ENCODE data around the gene GMDS. TPM values are rescaled to one million over a fixed set of nuclear protein-coding genes. Genes with fewer than 3 reads are reported as not detected.

The GMDS gene
- total RNA-seq, 1 donor from 2014 or later = 7.8 TPM

DNA sequence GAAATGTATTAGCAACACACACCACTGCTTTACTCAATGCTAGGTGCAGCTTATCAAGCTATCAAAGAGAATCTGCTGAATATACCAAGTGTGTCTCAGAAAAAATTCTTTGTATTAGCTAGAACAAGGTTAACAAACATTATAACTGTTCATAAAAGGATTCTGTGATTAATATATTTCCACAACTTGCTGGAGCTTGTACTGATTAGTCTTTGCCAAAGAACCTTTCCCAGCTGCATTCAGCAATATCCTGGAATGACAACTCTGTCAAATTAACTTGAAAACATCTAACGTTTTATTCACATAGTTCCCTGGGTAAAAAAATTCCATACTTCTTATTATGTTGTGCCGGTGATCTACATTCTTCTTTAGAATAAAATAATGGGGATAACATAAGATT is 383.0 kb downstream of the GMDS start:
- no peak overlapping the region for H3K4me3 ChIP-seq (ENCODE audit: low read length in 3 of 3)
- H3K27ac ChIP-seq (ENCODE audit: low read depth, low read length) = no peak overlapping the region

DNA sequence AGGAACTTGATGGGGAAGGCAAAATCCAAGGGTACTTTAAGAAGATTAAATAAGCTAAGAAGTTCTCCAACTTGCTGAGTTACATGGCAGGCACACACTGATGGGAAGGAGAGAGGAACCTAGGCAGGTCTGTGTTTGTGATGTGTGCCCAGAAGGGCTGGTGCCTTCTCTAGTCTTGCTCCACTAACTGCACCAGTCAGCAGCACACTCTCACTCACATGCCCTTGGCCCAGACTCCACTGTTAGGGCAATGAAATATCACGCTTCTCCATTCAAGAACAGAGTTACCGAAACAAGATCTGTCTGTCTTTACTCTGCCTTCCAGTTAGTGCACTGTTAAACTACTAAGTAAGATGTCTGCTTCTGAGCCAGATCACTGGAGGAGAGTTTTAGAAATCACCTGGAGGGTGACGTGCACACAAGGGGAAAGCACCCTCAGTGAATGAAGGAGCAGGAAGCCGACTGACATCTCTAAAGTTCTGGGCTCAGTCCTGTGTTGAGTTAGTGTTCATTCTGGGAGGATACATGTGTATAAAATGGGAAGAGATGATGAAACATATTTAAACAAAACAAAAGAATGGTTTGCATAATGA is 384.6 kb downstream of the GMDS start:
- Histone ChIP-seq H3K9me3 (ENCODE audit: control insufficient read depth in 3 of 3, low read length in 3 of 3) (no peaks in the 10 kb centered on the region), H3K27ac (ENCODE audit: low read depth, low read length) (no peak overlapping the region), H3K27me3 (ENCODE audit: control insufficient read depth in 3 of 3, insufficient read depth in 3 of 3, low read length in 3 of 3) (no peaks in the 10 kb centered on the region), H3K36me3 (ENCODE audit: control insufficient read depth in 3 of 3, insufficient read depth in 3 of 3, low read length in 3 of 3) (no peaks in the 10 kb centered on the region), H3K4me1 (ENCODE audit: control insufficient read depth in 3 of 3, insufficient read depth in 3 of 3, low read length in 3 of 3) (no peaks in the 10 kb centered on the region), H3K4me3 (ENCODE audit: low read length in 3 of 3) (no peak overlapping the region), H3K9ac (ENCODE audit: low read depth in 1 of 3, low read length in 3 of 3) (no peak overlapping the region)

More for the DNA sequence above, 383.0 kb downstream of the GMDS start:
- no peaks in the 10 kb centered on the region for H3K27me3 ChIP-seq (ENCODE audit: control insufficient read depth in 3 of 3, insufficient read depth in 3 of 3, low read length in 3 of 3)
- no peaks in the 10 kb centered on the region for H3K9me3 ChIP-seq (ENCODE audit: control insufficient read depth in 3 of 3, low read length in 3 of 3)
- no peaks in the 10 kb centered on the region for H3K36me3 ChIP-seq (ENCODE audit: control insufficient read depth in 3 of 3, insufficient read depth in 3 of 3, low read length in 3 of 3)
- H3K4me1 ChIP-seq (ENCODE audit: control insufficient read depth in 3 of 3, insufficient read depth in 3 of 3, low read length in 3 of 3) = no peaks in the 10 kb centered on the region
- no peak overlapping the region for H3K9ac ChIP-seq (ENCODE audit: low read depth in 1 of 3, low read length in 3 of 3)

DNA sequence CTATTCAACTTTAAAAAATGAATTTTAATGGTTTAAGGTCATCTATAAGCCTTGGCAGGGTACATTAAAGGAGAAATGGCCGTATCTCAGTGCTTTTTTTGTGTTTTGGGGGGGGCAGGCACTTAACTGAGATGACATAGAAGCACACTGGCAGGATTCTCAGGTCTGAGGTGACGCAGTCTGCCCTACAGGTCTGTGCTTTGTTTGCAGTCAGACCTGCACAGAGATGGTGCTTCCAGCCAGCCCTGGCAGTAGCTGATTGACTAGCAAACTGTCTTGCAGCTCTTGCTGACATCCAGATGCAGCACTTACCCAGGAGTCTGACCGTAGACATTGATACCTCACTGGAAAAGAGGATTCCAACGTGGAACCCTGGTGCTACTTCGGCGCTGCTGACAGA is 386.5 kb downstream of the GMDS start:
- Histone ChIP-seq H3K27ac (ENCODE audit: low read depth, low read length) (no peak overlapping the region), H3K4me3 (ENCODE audit: low read length in 3 of 3) (no peak overlapping the region), H3K27me3 (ENCODE audit: control insufficient read depth in 3 of 3, insufficient read depth in 3 of 3, low read length in 3 of 3) (no peaks in the 10 kb centered on the region), H3K9me3 (ENCODE audit: control insufficient read depth in 3 of 3, low read length in 3 of 3) (no peaks in the 10 kb centered on the region), H3K9ac (ENCODE audit: low read depth in 1 of 3, low read length in 3 of 3) (no peak overlapping the region), H3K36me3 (ENCODE audit: control insufficient read depth in 3 of 3, insufficient read depth in 3 of 3, low read length in 3 of 3) (no peaks in the 10 kb centered on the region), H3K4me1 (ENCODE audit: control insufficient read depth in 3 of 3, insufficient read depth in 3 of 3, low read length in 3 of 3) (no peaks in the 10 kb centered on the region)

DNA sequence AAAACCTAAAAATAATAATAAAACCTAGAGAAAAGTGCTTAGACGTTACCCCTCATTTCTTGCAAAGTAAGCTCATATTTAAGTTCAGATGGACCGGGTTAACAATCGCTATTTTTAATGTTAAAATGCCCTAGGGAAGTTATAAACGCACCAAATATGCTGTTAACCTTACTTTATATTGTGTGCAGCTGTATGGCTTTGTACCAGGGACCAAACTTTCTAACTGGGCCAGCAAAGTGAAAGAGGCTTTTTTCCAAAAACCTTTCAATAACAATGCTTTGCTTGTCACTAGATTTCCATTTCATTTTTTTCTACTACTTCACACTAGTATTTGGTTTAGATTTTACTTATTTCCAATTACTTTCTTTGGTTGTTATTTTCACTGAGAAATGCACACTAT is 387.2 kb downstream of the GMDS start:
- no peaks in the 10 kb centered on the region for H3K9me3 ChIP-seq (ENCODE audit: control insufficient read depth in 3 of 3, low read length in 3 of 3)

DNA sequence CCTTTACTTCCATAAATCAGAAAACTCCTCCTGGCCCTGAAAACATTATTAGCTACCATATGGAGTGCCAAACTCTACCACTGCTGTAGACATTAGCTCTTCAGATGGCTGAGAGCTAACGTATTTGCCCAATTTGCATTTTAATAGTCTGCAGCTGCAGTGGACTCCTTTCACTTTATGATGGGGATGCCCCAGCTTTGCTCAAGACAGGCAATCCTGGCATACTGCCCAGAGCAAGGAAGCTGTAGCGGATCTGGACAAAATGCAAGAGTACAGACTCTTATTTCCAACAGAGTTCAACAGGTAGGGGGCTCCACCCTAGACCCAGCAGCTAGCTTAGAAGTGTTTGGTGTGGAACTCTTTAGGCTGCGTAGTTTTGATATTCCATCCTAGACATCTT is 389.0 kb downstream of the GMDS start:
- Histone ChIP-seq H3K9ac (ENCODE audit: low read depth in 1 of 3, low read length in 3 of 3) (no peak overlapping the region), H3K9me3 (ENCODE audit: control insufficient read depth in 3 of 3, low read length in 3 of 3) (no peaks in the 10 kb centered on the region), H3K27ac (ENCODE audit: low read depth, low read length) (no peak overlapping the region), H3K4me3 (ENCODE audit: low read length in 3 of 3) (no peak overlapping the region), H3K27me3 (ENCODE audit: control insufficient read depth in 3 of 3, insufficient read depth in 3 of 3, low read length in 3 of 3) (no peaks in the 10 kb centered on the region), H3K4me1 (ENCODE audit: control insufficient read depth in 3 of 3, insufficient read depth in 3 of 3, low read length in 3 of 3) (no peaks in the 10 kb centered on the region), H3K36me3 (ENCODE audit: control insufficient read depth in 3 of 3, insufficient read depth in 3 of 3, low read length in 3 of 3) (no peaks in the 10 kb centered on the region)

More for the DNA sequence above, 387.2 kb downstream of the GMDS start:
- no peaks in the 10 kb centered on the region for H3K27me3 ChIP-seq (ENCODE audit: control insufficient read depth in 3 of 3, insufficient read depth in 3 of 3, low read length in 3 of 3)
- H3K4me1 ChIP-seq (ENCODE audit: control insufficient read depth in 3 of 3, insufficient read depth in 3 of 3, low read length in 3 of 3) = no peaks in the 10 kb centered on the region
- H3K27ac ChIP-seq (ENCODE audit: low read depth, low read length) = no peak overlapping the region
- H3K36me3 ChIP-seq (ENCODE audit: control insufficient read depth in 3 of 3, insufficient read depth in 3 of 3, low read length in 3 of 3) = no peaks in the 10 kb centered on the region
- no peak overlapping the region for H3K4me3 ChIP-seq (ENCODE audit: low read length in 3 of 3)
- no peak overlapping the region for H3K9ac ChIP-seq (ENCODE audit: low read depth in 1 of 3, low read length in 3 of 3)

DNA sequence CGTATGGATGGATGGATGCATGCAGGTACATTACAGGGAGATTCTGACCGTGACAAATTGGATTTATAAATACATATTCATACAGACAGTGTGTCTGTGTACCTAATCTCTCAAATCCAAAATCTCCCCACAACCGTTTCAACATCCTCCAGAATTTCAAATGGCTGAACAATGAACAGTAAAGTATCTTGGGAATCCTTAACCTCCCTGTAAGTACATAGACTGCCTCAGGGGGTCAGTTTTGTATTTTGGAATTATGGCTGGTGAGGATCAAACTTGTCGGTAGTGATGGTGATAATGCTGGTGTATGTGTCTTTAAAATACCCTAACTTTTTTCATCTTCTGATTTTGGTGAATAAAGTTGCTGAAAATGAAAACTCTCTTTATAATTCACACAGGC is 389.5 kb downstream of the GMDS start:
- Histone ChIP-seq H3K4me1 (ENCODE audit: control insufficient read depth in 3 of 3, insufficient read depth in 3 of 3, low read length in 3 of 3) (no peaks in the 10 kb centered on the region), H3K27ac (ENCODE audit: low read depth, low read length) (no peak overlapping the region), H3K4me3 (ENCODE audit: low read length in 3 of 3) (no peak overlapping the region), H3K36me3 (ENCODE audit: control insufficient read depth in 3 of 3, insufficient read depth in 3 of 3, low read length in 3 of 3) (no peaks in the 10 kb centered on the region), H3K27me3 (ENCODE audit: control insufficient read depth in 3 of 3, insufficient read depth in 3 of 3, low read length in 3 of 3) (no peaks in the 10 kb centered on the region), H3K9ac (ENCODE audit: low read depth in 1 of 3, low read length in 3 of 3) (no peak overlapping the region), H3K9me3 (ENCODE audit: control insufficient read depth in 3 of 3, low read length in 3 of 3) (no peaks in the 10 kb centered on the region)

DNA sequence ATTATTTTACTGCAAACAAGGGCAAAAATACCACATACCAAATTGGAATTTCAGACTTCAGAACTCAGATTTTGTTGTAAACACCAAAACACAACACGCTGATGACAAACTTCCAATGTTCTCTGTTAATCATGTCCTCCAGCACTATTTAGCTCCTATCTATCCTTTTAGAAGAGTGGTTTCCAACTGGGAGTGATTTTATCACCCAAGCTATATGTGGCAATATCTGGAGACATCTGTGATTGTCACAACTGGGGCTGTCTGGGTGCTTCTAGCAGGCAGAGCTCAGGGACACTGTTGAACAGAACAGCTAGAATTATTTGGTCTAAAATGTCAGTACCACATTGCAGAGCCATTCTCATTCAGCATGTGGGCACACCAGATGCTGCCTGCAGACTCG is 391.1 kb downstream of the GMDS start:
- H3K27ac ChIP-seq (ENCODE audit: low read depth, low read length) = no peak overlapping the region
- no peaks in the 10 kb centered on the region for H3K36me3 ChIP-seq (ENCODE audit: control insufficient read depth in 3 of 3, insufficient read depth in 3 of 3, low read length in 3 of 3)
- no peaks in the 10 kb centered on the region for H3K27me3 ChIP-seq (ENCODE audit: control insufficient read depth in 3 of 3, insufficient read depth in 3 of 3, low read length in 3 of 3)
- H3K4me3 ChIP-seq (ENCODE audit: low read length in 3 of 3) = no peak overlapping the region
- H3K9ac ChIP-seq (ENCODE audit: low read depth in 1 of 3, low read length in 3 of 3) = no peak overlapping the region
- no peaks in the 10 kb centered on the region for H3K4me1 ChIP-seq (ENCODE audit: control insufficient read depth in 3 of 3, insufficient read depth in 3 of 3, low read length in 3 of 3)
- no peaks in the 10 kb centered on the region for H3K9me3 ChIP-seq (ENCODE audit: control insufficient read depth in 3 of 3, low read length in 3 of 3)

DNA sequence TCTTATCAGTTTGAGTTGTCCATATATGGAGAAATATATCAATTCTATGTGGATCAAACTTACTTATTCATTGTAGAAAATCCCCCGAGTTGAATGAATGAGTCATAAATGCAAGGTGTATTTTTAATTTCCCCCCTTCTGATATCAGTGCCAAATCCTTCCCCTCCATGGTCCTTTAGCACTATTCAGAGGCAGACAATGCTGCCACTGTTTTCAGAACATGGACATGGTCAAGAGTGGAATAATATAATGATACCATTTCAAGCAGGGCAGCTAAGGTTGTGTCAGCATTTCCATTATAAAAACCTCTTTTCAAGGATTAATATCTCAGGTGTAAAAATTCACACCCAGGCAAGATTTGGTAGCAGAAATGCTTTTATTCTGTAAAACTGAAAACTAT is 391.6 kb downstream of the GMDS start:
- no peak overlapping the region for H3K9ac ChIP-seq (ENCODE audit: low read depth in 1 of 3, low read length in 3 of 3)

DNA sequence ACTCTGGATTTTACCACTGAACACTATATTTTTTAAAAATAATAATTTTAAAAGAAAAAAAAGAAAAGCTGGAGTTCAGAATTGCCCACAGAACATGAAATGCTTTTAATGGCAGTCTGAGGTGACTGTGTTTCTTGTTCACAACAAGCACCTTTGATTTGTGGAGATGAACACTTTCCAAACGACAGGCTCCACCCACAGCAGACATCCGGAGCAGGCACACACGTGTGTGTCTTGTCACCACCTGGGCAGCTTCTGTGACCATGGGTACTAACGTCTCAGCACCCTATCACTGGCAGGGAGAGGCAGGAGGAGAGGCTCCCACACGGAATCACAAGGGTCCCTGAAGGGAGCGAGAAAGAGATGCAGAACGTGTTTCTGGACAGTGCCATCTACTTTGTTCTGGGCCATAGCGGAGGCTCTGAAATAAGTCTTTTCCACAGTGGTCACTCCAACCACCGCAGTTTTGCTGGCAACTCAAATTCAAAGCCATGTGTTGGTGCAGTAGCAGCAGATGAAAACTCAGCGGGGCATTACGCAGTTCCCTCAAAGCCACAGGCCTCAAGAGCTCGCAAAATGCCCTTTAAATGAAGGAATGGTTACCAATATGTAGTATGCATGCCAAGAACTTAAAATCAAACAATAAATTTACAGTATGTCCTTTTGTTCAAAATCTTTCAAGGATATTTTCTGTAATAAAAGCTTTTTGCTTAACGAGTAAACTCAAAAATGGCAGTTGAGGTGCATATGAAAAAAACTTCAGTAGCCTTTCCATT is 393.5 kb downstream of the GMDS start:
- no peaks in the 10 kb centered on the region for H3K4me1 ChIP-seq (ENCODE audit: control insufficient read depth in 3 of 3, insufficient read depth in 3 of 3, low read length in 3 of 3)
- no peak overlapping the region for H3K27ac ChIP-seq (ENCODE audit: low read depth, low read length)
- H3K27me3 ChIP-seq (ENCODE audit: control insufficient read depth in 3 of 3, insufficient read depth in 3 of 3, low read length in 3 of 3) = no peaks in the 10 kb centered on the region
- H3K9me3 ChIP-seq (ENCODE audit: control insufficient read depth in 3 of 3, low read length in 3 of 3) = no peaks in the 10 kb centered on the region
- no peaks in the 10 kb centered on the region for H3K36me3 ChIP-seq (ENCODE audit: control insufficient read depth in 3 of 3, insufficient read depth in 3 of 3, low read length in 3 of 3)
- no peak overlapping the region for H3K4me3 ChIP-seq (ENCODE audit: low read length in 3 of 3)
- H3K9ac ChIP-seq (ENCODE audit: low read depth in 1 of 3, low read length in 3 of 3) = no peak overlapping the region

More for the DNA sequence above, 391.6 kb downstream of the GMDS start:
- H3K4me1 ChIP-seq (ENCODE audit: control insufficient read depth in 3 of 3, insufficient read depth in 3 of 3, low read length in 3 of 3) = no peaks in the 10 kb centered on the region
- H3K4me3 ChIP-seq (ENCODE audit: low read length in 3 of 3) = no peak overlapping the region
- no peak overlapping the region for H3K27ac ChIP-seq (ENCODE audit: low read depth, low read length)
- no peaks in the 10 kb centered on the region for H3K36me3 ChIP-seq (ENCODE audit: control insufficient read depth in 3 of 3, insufficient read depth in 3 of 3, low read length in 3 of 3)
- no peaks in the 10 kb centered on the region for H3K9me3 ChIP-seq (ENCODE audit: control insufficient read depth in 3 of 3, low read length in 3 of 3)
- H3K27me3 ChIP-seq (ENCODE audit: control insufficient read depth in 3 of 3, insufficient read depth in 3 of 3, low read length in 3 of 3) = no peaks in the 10 kb centered on the region

DNA sequence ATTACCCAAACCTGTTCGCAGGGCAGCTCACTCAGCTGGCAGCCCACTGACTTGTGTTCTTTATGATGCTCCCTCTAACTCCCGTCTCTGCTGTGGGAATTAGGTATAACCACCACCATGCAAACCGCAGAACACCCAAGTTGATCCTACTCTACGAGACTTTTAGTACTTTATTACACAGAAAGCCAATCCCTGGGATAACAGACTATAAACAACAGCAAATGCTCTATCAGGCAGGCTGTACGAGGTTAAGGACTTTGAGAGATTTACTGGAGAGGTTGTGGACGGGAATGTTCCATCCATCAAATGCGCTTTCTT is 394.6 kb downstream of the GMDS start:
- Histone ChIP-seq H3K36me3 (ENCODE audit: control insufficient read depth in 3 of 3, insufficient read depth in 3 of 3, low read length in 3 of 3) (no peaks in the 10 kb centered on the region), H3K9me3 (ENCODE audit: control insufficient read depth in 3 of 3, low read length in 3 of 3) (no peaks in the 10 kb centered on the region), H3K4me1 (ENCODE audit: control insufficient read depth in 3 of 3, insufficient read depth in 3 of 3, low read length in 3 of 3) (no peaks in the 10 kb centered on the region), H3K4me3 (ENCODE audit: low read length in 3 of 3) (no peak overlapping the region), H3K27me3 (ENCODE audit: control insufficient read depth in 3 of 3, insufficient read depth in 3 of 3, low read length in 3 of 3) (no peaks in the 10 kb centered on the region), H3K27ac (ENCODE audit: low read depth, low read length) (no peak overlapping the region), H3K9ac (ENCODE audit: low read depth in 1 of 3, low read length in 3 of 3) (no peak overlapping the region)

Data from skeletal muscle tissue (tissue), 4 donors.